Measurements from ENCODE around the gene DENND4C. TPM values are rescaled to one million over a fixed set of nuclear protein-coding genes. Genes with fewer than 3 reads are reported as not detected.

DENND4C gene
- total and polyA plus RNA-seq, 2 of the 4 experiments (the other 2 are of a cell fraction), result 9.0 to 32.6 TPM

DNA sequence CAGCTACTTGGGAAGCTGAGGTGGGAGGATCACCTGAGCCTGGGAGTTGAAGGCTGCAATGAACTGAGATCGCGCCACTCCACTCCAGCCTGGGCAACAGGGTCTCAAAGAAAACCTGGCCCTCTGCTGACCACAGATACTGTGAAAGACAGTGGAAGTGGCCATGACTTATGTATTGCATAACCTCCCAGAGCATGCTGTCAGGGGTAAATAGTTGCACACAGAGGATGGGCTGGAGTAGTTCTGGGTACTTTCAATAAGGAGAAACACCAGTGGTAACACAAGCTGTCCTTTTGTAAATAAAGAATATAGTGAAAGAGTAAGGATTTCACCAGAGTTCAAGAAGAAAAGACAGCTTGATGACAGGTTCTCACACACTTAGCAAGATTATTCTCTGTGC lies 180.1 kb downstream of the DENND4C start:
- Histone ChIP-seq H3K4me2 (ENCODE audit: low read depth, low read length) (no peak overlapping the region), H3K36me3 (ENCODE audit: control insufficient read depth, insufficient read depth, low read length) (no peaks in the 10 kb centered on the region), H3K9ac (ENCODE audit: low read depth, low read length) (no peak overlapping the region), H2BK20ac (ENCODE audit: low read depth, low read length) (no peak overlapping the region), H3K79me1 (ENCODE audit: low read depth in 1 of 2, low read length in 2 of 2) (peaks cover 0 to 13% of the 10 kb centered on the region in 2 experiments; a peak in 2 of 4 replicates), H3K4ac (ENCODE audit: low read depth, low read length) (no peak overlapping the region), H3K9me3 (ENCODE audit: control insufficient read depth, insufficient read depth, low read length) (no peaks in the 10 kb centered on the region), H4K8ac (ENCODE audit: low read depth in 2 of 2, low read length in 2 of 2) (no peak overlapping the region), H3K18ac (ENCODE audit: low read depth, low read length) (no peak overlapping the region), H2AK9ac (replicated peaks; ENCODE audit: low read depth, low read length, poor library complexity) (no peak overlapping the region), H3K14ac (replicated peaks; ENCODE audit: low read depth, low read length) (no peak overlapping the region), H3K23ac (ENCODE audit: low read depth, low read length) (no peak overlapping the region), H2AFZ (replicated peaks; ENCODE audit: low read length, poor library complexity) (no peak overlapping the region), H3K4me1 (ENCODE audit: control insufficient read depth, insufficient read depth, low read length) (no peaks in the 10 kb centered on the region), H4K91ac (ENCODE audit: insufficient read depth, low read depth, low read length) (no peak overlapping the region), H2BK5ac (ENCODE audit: low read depth, low read length, poor library complexity, severe bottlenecking) (no peak overlapping the region), H3K4me3 (ENCODE audit: insufficient read depth, low read depth, low read length) (no peak overlapping the region), H3K27me3 (ENCODE audit: control insufficient read depth, insufficient read depth, low read length) (no peaks in the 10 kb centered on the region), H2BK15ac (ENCODE audit: low read depth, low read length) (no peak overlapping the region), H2BK120ac (ENCODE audit: low read depth, low read length) (no peak overlapping the region), H2AK5ac (ENCODE audit: low read depth, low read length) (no peak overlapping the region), H3K27ac (ENCODE audit: insufficient read depth, low read length) (no peak overlapping the region), H3K56ac (ENCODE audit: extremely low read depth, insufficient read depth, low read length) (no peak overlapping the region), H3K9me1 (ENCODE audit: insufficient read depth, low read length) (no peaks in the 10 kb centered on the region; the same call in none of the 2 replicates), H4K20me1 (ENCODE audit: insufficient read depth, low read length) (no peaks in the 10 kb centered on the region), H4K5ac (ENCODE audit: low read depth, low read length) (no peak overlapping the region)
- intact Hi-C loops (cut with micrococcal nuclease) (no loop called here), dilution Hi-C loops (cut with HindIII; ENCODE audit: low sequenced_read_pairs, unreplicated experiment) (no loop called here), in situ Hi-C loops (cut with MboI; ENCODE audit: low sequenced_read_pairs) (no loop called here)
- CTCF ChIA-PET, result interaction anchor here (0.8 to 1.5 kb wide), 2 partner anchors 54 to 177 kb away, joined by 4 to 5 read pairs; no protein-coding TSS in a partner anchor
- TF ChIP-seq CEBPB (IDR thresholded peaks at IDR 0.05; ENCODE audit: low read depth, low read length) (0 out of 2 replicates have a peak, but pooled peaks have one; percentile 24), RAD21 (IDR thresholded peaks at IDR 0.05; ENCODE audit: low read length) (no peak)
- DNase-seq, result no peak
- no peak for ATAC-seq (ENCODE audit: low read depth)
- WGBS, 2 experiments (ENCODE audit: extremely low coverage in 2 of 2, insufficient read length in 1 of 2), result no CpG with 5 or more reads among the region's 2 CpGs
- no TSS peak for BruUV-seq (replicated peaks)
- POLR2A ChIA-PET (ENCODE audit: unreplicated experiment), result no interaction called here

Measured in IMR-90 (cell line).